Heart left ventricle (tissue), 13 donors: Measurements from ENCODE around the gene ATP6V1B1.

Source experiments
- POLR2A ChIP-seq, 2 donors: fragments of 450-650 bp; IDR thresholded peaks; one replicate each; pipeline ENCODE4 v1.6.1; 2017; ENCODE audit warnings: antibody characterized with exemption in 2 of 2, mild to moderate bottlenecking in 2 of 2, moderate library complexity in 2 of 2
- TF ChIP-seq, protein P1 (sequence below), 12 donors: fragments of 200-600 bp; sonication (generic) in 4 of 12; IDR thresholded peaks; one replicate each; pipeline versions ENCODE4 v1.5.0 to v1.8.0; 2018 to 2022; ENCODE audit warnings: antibody characterized with exemption in 12 of 12, mild to moderate bottlenecking in 5 of 12
- donor health status: ischemic (EF 13 %, LVEDD 7.1; RV severe dilation, severe dysfunction).
- donor health status: DM: no; HTN: yes; CAD: no.
- donor health status: DM: no; HTN: no; CAD: no.
- donor health status: ischemic (EF 25% LVEDD 6.9; RV normal size, moderate dysfunction).
- donor health status: ischemic (EF 25% LVEDD 5.7; RV mildly dilated, moderate dysfunction).
- donor health status: ischemic (EF 35%, LVEDD 5.7; RV mildly dilated, moderate dysfunction).
- donor health status: nonischemic (EF 11% LVEDD 7.7; RV severe dilation, severe dysfunction).
- donor health status: DM: yes; HTN: yes; CAD: no.
- donor health status: PGD.
- donor health status: ischemic (EF 29% LVEDD 5.4; RV normal size, mild dysfunction).
- donor health status: nonischemic (EF 23%, LVEDD 6.1; RV moderate dilation, normal function).

GRCh38 chr2:70959271-70959761, 23.6 kb downstream of the ATP6V1B1 start:
- TF ChIP-seq, protein P1, sequence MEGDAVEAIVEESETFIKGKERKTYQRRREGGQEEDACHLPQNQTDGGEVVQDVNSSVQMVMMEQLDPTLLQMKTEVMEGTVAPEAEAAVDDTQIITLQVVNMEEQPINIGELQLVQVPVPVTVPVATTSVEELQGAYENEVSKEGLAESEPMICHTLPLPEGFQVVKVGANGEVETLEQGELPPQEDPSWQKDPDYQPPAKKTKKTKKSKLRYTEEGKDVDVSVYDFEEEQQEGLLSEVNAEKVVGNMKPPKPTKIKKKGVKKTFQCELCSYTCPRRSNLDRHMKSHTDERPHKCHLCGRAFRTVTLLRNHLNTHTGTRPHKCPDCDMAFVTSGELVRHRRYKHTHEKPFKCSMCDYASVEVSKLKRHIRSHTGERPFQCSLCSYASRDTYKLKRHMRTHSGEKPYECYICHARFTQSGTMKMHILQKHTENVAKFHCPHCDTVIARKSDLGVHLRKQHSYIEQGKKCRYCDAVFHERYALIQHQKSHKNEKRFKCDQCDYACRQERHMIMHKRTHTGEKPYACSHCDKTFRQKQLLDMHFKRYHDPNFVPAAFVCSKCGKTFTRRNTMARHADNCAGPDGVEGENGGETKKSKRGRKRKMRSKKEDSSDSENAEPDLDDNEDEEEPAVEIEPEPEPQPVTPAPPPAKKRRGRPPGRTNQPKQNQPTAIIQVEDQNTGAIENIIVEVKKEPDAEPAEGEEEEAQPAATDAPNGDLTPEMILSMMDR (IDR thresholded peaks at IDR 0.05): no peak
- TF ChIP-seq POLR2A (IDR thresholded peaks at IDR 0.05): no peak
